Measurements from ENCODE around the gene ACO2. TPM values are rescaled to one million over a fixed set of nuclear protein-coding genes. Genes with fewer than 3 reads are reported as not detected.
A peak's percentile ranks its signal among the peaks of the same experiment; 100 is the strongest.

The ACO2 gene
- total RNA-seq, 1 experiment from 2014 or later, result 90.5 TPM

GRCh38 chr22:41478891-41479521 lies 10.1 kb downstream of the ACO2 start:
- CTCF ChIA-PET, result interaction anchor here (0.5 to 0.7 kb wide), 2 partner anchors 22 to 556 kb away, joined by 4 to 5 read pairs; no protein-coding TSS in a partner anchor
- TSS peak; percentile 4 for BruUV-seq (replicated peaks)
- no peak overlapping the region for H3K4me3 Mint-ChIP-seq (ENCODE audit: unreplicated experiment)
- H3K27ac Mint-ChIP-seq (ENCODE audit: unreplicated experiment), result no peak overlapping the region
- no peak overlapping the region for H3K4me3 ChIP-seq (ENCODE audit: low read depth, low read length)
- DNase-seq, result no peak
- H3K9me3 ChIP-seq, result no peaks in the 10 kb centered on the region
- H3K36me3 Mint-ChIP-seq (ENCODE audit: insufficient read depth, unreplicated experiment), result peaks cover 12% of the 10 kb centered on the region
- H3K9me3 Mint-ChIP-seq (ENCODE audit: unreplicated experiment), result no peaks in the 10 kb centered on the region
- POLR2A ChIA-PET, result no interaction called here
- H3K36me3 ChIP-seq (ENCODE audit: control insufficient read depth, insufficient read depth, low read length), result no peaks in the 10 kb centered on the region; the same call in 1 of the 2 replicates
- H3K27me3 Mint-ChIP-seq (ENCODE audit: insufficient read depth, unreplicated experiment), result no peaks in the 10 kb centered on the region
- no peaks in the 10 kb centered on the region for H3K27me3 ChIP-seq (replicated peaks; ENCODE audit: control insufficient read depth, insufficient read depth, low read length)
- TF ChIP-seq CTCF (IDR thresholded peaks at IDR 0.05; ENCODE audit: insufficient read depth in 1 of 2, low read depth in 1 of 2, low read length in 1 of 2, severe bottlenecking in 1 of 2, unreplicated experiment in 1 of 2), result no peak
- intact Hi-C loops (cut with micrococcal nuclease; ENCODE audit: unreplicated experiment), result no loop called here
- peaks cover 1% of the 10 kb centered on the region for H3K4me1 Mint-ChIP-seq (ENCODE audit: low read depth, unreplicated experiment)
- H3K4me1 ChIP-seq, result no peaks in the 10 kb centered on the region

- BruUV-seq (replicated peaks), result no TSS peak
- no peak for TF ChIP-seq CTCF (IDR thresholded peaks at IDR 0.05; ENCODE audit: insufficient read depth in 1 of 2, low read depth in 1 of 2, low read length in 1 of 2, severe bottlenecking in 1 of 2, unreplicated experiment in 1 of 2)
- Mint-ChIP-seq H3K36me3 (ENCODE audit: insufficient read depth, unreplicated experiment) (peaks cover 11% of the 10 kb centered on the region), H3K9me3 (ENCODE audit: unreplicated experiment) (no peaks in the 10 kb centered on the region), H3K27me3 (ENCODE audit: insufficient read depth, unreplicated experiment) (no peaks in the 10 kb centered on the region), H3K4me3 (ENCODE audit: unreplicated experiment) (no peak overlapping the region), H3K27ac (ENCODE audit: unreplicated experiment) (no peak overlapping the region), H3K4me1 (ENCODE audit: low read depth, unreplicated experiment) (no peaks in the 10 kb centered on the region)
- Histone ChIP-seq H3K9me3 (no peaks in the 10 kb centered on the region), H3K36me3 (ENCODE audit: control insufficient read depth, insufficient read depth, low read length) (no peaks in the 10 kb centered on the region; the same call in 1 of the 2 replicates), H3K27me3 (replicated peaks; ENCODE audit: control insufficient read depth, insufficient read depth, low read length) (no peaks in the 10 kb centered on the region), H3K4me1 (no peaks in the 10 kb centered on the region), H3K4me3 (ENCODE audit: low read depth, low read length) (no peak overlapping the region)
- ChIA-PET CTCF (no interaction called here), POLR2A (no interaction called here)
- intact Hi-C loops (cut with micrococcal nuclease; ENCODE audit: unreplicated experiment), result no loop called here
- DNase-seq, result no peak
These were observed 10.9 kb downstream of the ACO2 start for GRCh38 chr22:41479671-41480396.

GRCh38 chr22:41480397-41480735 lies 11.4 kb downstream of the ACO2 start:
- Histone ChIP-seq H3K27me3 (replicated peaks; ENCODE audit: control insufficient read depth, insufficient read depth, low read length) (no peaks in the 10 kb centered on the region), H3K36me3 (ENCODE audit: control insufficient read depth, insufficient read depth, low read length) (no peaks in the 10 kb centered on the region; the same call in 1 of the 2 replicates), H3K4me1 (no peaks in the 10 kb centered on the region), H3K9me3 (no peaks in the 10 kb centered on the region), H3K4me3 (ENCODE audit: low read depth, low read length) (no peak overlapping the region)
- no peaks in the 10 kb centered on the region for H3K27me3 Mint-ChIP-seq (ENCODE audit: insufficient read depth, unreplicated experiment)
- no peak overlapping the region for H3K4me3 Mint-ChIP-seq (ENCODE audit: unreplicated experiment)
- POLR2A ChIA-PET, result no interaction called here
- DNase-seq, result no peak
- BruUV-seq (replicated peaks), result no TSS peak
- no peak overlapping the region for H3K27ac Mint-ChIP-seq (ENCODE audit: unreplicated experiment)
- peaks cover 7% of the 10 kb centered on the region for H3K36me3 Mint-ChIP-seq (ENCODE audit: insufficient read depth, unreplicated experiment)
- TF ChIP-seq CTCF (IDR thresholded peaks at IDR 0.05; ENCODE audit: insufficient read depth in 1 of 2, low read depth in 1 of 2, low read length in 1 of 2, severe bottlenecking in 1 of 2, unreplicated experiment in 1 of 2), result no peak
- H3K9me3 Mint-ChIP-seq (ENCODE audit: unreplicated experiment), result no peaks in the 10 kb centered on the region
- intact Hi-C loops (cut with micrococcal nuclease; ENCODE audit: unreplicated experiment), result no loop called here
- CTCF ChIA-PET, result no interaction called here
- H3K4me1 Mint-ChIP-seq (ENCODE audit: low read depth, unreplicated experiment), result no peaks in the 10 kb centered on the region
